VCaP (cell line): ENCODE data around the gene DCAF15.
A peak's percentile ranks its signal among the peaks of the same experiment; 100 is the strongest.
"Not testable (repeated sequence)": the region's sequence is repeated elsewhere in the genome, so short reads cannot be mapped to it uniquely, and the experiment has no call there.

ENCODE experiments used
- H3K27ac ChIP-seq: fragments of 450-650 bp; 2 replicates; pipeline ENCODE4 v1.5.1; 2017
- TF ChIP-seq, protein P1 (sequence below): fragments of 450-650 bp; conservative IDR thresholded peaks from 2 replicates; pipeline ENCODE4 v1.5.1; 2017; ENCODE audit warnings: mild to moderate bottlenecking, moderate library complexity

The DCAF15 gene

DNA sequence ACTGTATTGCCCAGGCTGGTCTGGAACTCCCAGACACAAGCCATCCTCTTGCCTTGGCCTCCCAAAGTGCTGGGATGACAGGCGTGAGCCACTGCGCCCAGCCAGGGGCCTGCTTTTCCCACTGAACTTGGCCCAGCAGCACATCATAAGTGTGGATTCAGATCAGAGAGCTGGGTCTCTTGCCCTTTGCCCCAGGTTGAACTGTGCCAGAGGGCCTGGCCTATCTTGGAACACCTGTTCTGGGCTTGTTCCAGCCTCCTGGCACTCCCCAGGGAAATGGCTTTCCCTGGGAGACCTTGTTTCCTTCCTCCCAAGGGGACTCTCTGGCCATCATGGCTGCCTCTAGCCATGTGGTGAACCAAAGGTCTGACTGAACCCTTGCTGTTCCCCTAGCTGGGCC lies 42.9 kb upstream of the DCAF15 start:
- TF ChIP-seq, protein P1, sequence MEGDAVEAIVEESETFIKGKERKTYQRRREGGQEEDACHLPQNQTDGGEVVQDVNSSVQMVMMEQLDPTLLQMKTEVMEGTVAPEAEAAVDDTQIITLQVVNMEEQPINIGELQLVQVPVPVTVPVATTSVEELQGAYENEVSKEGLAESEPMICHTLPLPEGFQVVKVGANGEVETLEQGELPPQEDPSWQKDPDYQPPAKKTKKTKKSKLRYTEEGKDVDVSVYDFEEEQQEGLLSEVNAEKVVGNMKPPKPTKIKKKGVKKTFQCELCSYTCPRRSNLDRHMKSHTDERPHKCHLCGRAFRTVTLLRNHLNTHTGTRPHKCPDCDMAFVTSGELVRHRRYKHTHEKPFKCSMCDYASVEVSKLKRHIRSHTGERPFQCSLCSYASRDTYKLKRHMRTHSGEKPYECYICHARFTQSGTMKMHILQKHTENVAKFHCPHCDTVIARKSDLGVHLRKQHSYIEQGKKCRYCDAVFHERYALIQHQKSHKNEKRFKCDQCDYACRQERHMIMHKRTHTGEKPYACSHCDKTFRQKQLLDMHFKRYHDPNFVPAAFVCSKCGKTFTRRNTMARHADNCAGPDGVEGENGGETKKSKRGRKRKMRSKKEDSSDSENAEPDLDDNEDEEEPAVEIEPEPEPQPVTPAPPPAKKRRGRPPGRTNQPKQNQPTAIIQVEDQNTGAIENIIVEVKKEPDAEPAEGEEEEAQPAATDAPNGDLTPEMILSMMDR, result no peak
- H3K27ac ChIP-seq, result no peak overlapping the region

DNA sequence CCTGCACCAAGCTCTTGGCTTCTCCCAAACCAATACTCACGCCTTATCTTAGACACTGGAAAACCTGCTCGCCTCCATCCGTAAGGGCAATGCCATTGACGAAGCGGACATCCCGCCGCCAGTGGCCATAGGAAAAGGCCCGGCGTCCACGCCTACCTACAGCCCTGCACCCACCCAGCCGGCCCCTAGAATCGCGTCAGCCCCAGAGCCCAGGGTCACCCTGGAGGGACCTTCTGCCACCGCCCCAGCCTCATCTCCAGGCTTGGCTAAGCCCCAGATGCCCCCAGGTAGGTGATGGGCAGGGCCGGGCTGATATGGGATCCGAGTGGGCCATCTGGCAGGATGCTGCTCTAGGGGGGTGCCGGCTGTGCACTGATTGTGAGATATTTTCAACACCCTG lies 39.0 kb upstream of the DCAF15 start:
- no peak overlapping the region for H3K27ac ChIP-seq
- TF ChIP-seq, protein P1, result no peak

DNA sequence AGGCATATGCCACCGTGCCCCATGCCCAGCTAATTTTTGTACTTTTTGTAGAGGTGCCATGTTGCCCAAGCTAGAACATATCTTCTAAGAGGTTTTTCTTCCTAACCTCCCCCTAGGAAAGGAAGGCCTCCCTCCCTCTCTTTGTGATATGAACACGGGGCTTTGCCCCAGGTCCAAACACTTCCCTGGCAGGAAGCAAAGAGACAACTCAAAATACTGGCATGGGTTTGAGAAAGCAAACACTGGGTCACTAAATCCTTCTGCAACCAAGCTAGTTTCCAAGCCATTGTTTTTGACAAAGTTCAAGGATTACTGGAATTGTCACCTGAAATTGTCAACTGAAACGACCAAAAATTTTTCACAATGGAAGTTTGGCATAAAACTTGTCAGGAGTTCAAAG lies 37.5 kb upstream of the DCAF15 start:
- TF ChIP-seq, protein P1, result no peak
- H3K27ac ChIP-seq, result no peak overlapping the region

DNA sequence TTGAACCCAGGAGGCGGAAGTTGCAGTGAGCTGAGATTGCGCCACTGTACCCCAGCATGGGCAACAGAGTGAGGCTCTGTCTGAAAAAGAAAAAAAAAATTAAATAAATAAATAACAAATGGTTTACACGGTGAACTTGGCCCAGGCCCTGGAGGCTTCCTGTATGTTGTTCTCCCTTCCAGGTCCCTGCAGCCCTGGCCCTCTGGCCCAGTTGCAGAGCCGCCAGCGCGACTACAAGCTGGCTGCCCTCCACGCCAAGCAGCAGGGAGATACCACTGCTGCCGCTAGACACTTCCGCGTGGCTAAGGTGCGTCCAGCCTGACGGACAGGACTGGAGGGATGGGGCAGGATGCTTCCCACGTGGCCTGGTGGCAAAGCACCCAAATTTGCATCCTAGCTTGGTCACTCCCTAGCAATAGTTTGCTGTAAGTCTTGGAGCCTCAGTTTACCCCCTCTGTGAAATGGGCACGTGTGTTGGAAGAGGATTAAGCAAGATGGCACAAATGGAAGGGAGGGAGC lies 34.4 kb upstream of the DCAF15 start:
- H3K27ac ChIP-seq, result peak overlapping the region; percentile 18; the same call in 1 of the 2 replicates
- TF ChIP-seq, protein P1, result no peak

DNA sequence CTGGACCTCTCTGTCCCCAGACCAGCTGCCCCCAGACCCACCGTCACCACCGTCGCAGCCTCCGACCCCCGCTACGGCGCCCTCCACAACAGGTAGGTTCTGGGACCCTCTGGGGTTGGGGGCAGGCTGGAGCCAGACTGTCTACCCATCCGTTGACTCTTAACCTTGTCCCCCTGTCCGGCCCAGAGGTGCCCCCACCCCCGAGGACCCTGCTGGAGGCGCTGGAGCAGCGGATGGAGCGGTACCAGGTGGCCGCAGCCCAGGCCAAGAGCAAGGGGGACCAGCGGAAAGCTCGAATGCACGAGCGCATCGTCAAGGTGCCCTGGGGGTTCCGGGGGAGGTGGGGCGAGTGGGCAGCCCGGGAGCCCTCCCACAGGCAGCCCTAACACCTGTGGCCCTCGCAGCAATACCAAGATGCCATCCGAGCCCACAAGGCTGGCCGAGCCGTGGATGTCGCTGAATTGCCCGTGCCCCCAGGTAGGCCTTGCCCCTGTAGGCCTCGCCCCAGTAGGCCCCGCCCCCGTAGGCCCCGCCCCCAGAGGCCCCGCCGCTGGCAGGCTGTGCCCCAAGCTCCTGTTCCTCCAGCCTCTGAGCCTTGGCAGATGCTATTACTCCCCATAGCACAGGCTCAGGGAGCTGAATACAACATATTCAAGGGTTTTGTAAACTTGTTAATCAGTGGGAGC lies 33.4 kb upstream of the DCAF15 start:
- TF ChIP-seq, protein P1, result no peak
- no peak overlapping the region for H3K27ac ChIP-seq

DNA sequence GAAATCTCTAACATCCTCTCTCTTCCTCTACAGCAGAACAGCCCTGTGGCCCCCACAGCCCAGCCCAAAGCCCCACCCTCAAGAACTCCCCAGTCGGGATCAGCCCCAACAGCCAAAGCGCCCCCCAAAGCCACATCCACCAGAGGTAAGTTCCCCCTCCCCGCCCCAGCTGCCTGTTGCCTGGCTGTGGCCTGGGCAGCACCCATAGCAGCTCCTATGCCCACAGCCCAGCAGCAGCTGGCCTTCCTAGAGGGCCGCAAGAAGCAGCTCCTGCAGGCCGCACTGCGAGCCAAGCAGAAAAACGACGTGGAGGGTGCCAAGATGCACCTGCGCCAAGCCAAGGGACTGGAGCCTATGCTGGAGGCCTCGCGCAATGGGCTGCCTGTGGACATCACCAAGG lies 31.8 kb upstream of the DCAF15 start:
- no peak overlapping the region for H3K27ac ChIP-seq
- TF ChIP-seq, protein P1, result no peak

DNA sequence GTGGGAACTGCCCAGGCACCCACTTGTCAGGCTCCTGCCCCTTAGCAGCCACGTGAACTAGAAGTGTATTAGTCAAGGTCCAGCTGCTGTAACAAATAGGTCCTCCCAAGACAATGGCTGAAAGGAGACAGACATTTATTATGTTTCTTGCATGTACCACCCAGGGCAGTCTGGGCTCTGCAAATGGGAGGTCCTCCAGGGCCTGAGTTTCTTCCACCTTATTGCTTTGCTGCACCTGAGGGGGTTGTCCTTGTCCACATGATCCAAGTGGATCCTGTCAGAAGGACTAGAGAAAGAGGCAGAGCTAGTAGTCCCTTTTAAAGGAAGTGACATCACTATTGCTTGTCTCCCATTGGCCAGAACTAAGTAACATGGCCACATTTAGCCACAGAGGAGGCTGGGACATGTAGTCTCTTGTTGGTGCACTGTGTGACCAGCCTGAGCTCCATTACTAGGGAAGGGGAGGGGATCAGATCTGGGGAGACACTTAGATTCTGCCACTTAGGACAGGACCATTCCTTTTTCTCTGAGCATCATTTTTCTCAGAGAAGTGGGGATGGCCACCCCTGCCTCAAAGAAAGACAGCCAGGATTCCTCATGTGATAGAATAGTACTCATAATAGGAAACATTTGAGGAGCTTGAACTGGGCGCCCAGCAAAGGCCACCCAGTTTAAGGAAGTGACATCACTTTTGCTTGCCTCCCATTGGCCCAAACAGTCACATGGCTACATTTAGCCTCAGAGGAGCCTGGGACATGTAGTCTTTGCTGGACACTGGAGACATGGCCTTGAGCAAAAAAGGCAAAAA lies 31.2 kb upstream of the DCAF15 start:
- TF ChIP-seq, protein P1, result no peak
- H3K27ac ChIP-seq, result no peak overlapping the region

DNA sequence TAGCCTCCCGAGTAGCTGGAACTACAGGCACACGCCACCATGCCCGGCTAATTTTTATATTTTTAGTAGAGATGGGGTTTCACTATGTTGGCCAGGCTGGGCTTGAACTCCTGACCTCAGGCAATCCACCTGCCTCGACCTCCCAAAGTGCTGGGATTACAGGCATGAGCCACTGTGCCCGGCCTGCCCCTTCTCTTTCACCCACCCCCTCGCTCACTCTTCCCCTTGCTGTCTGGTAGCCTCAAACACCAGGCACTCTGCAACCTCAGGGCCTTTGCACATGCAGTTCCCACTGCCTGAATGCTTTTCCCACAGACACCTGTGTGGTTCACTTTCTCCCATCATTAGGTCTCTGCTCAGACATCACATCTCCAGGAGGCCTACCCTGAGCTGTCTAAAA lies 30.2 kb upstream of the DCAF15 start:
- not testable (repeated sequence) for H3K27ac ChIP-seq
